HG02840 (cell line): ENCODE data around the gene CXCR6.

Experiments
- ATAC-seq: cut with Tn5 transposase; IDR thresholded peaks from one replicate; pipeline ENCODE4 v1.9.1; 2021; ENCODE audit warnings: mild to moderate bottlenecking, moderate library complexity, moderate number of reproducible peaks; ENCODE audit not compliant: unreplicated experiment, low FRiP score

CXCR6 gene

DNA sequence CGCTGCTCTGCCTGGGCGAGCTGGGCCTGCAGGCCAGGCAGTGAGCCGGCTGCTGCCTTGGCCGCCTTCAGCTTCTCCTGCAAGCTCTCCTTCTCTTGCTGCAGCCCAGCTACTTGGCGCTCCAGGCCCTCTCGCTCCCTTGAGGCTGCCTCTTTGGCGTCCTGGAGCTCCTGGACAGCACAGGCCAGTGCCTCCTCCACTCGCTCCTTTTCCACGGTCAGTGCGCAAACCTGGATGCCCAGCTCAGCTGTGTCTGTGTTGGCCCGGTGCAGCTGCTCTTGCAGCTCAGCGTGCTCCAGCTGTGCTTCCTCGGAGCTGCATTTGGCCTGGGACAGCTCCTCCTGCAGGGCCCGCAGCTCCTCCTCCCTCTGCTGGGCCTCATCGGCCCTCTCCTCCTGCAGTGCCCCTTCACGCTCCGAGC lies 23.1 kb downstream of the CXCR6 start:
- ATAC-seq: no peak

DNA sequence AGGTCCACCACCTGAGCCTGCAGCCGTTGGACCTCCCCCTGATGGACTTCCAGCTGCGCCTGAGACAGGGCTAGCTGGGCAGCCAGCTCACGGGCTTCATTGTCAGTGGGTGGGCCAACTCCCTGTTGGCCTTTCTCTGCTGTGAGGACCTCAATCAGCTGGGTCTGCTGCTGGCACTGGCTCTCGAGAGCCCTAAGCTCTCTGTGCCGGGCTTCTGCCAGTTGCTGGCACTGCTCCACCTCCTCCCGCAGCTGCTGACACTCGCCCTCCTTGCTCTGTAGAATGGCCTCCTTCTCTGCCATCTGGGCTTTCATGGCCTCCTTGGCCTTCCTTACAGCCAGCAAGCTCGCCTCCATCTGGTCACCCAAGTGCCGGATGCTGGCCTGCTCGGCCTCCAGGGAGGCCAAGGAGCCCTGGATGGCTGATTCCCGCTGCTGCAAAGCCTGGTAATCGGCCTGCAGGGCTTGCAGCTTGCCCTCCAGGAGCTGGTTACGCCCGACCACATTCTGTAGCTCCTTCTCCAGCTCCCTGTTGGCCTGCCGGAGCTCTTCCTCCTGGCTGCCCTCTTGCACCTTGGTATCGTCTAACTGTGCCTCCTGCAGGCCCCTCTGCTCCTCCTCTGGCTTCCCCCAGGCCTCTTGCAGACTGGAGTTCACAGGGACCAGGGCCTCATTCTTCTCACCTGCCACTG lies 23.8 kb downstream of the CXCR6 start:
- no peak for ATAC-seq

DNA sequence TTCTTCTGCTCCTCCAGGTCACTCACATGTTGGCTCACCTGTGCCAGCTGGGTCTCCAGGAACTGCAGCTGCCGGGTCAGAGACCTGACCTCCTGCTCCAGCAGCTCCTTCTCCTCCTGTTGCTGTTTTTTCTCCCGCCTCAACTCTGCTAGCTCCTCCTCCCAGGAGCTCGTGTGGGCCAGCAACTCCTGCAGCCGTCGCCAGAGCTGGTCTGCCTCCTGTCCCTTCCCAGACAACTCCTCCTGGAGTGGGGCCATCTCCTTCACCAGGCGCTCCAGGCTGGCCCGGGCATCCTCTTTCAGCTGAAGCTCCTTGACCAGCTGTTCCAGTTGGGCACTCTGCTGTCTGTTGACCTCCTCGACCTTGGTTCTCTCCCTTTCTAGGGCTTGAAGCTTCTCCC lies 24.5 kb downstream of the CXCR6 start:
- no peak for ATAC-seq

DNA sequence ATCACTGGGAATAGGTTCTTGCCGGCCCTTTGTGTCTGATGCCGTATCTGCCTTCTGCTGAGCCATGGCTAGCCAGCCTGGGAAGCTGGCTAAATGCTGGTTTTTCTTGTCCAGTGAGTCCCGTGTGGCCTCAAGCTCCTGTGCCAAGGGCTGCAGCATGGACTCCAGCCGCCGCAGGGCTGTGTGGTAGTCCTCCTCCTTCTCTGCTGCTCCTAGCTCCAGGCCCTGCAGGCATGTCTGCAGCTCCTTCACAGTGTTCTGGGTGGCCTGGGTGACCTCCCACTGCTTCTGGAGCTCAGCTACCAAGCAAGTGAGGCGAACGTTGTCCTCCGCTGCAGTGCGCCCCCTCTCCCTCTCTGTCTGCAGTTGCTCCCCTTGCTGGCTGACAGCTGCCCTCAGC lies 24.9 kb downstream of the CXCR6 start:
- ATAC-seq: no peak

DNA sequence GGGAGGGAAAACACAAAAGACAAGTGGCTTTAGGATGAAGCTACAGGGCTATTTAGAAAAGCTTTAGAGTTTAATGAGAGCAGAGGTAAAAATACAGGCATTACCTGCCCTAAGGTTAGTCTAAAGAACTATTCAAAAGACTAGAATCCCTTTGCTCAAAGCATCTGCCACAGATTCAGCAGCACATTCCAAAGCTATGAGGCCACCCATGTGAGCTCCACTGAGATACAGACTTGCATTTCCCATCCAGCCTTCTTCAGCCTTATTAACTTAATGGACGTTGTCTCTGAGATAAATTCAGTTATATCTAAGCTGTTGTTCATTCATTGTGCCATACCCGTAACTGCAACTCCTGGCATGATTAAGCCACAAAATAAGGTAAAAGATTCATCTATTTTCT lies 25.4 kb downstream of the CXCR6 start:
- no peak for ATAC-seq

DNA sequence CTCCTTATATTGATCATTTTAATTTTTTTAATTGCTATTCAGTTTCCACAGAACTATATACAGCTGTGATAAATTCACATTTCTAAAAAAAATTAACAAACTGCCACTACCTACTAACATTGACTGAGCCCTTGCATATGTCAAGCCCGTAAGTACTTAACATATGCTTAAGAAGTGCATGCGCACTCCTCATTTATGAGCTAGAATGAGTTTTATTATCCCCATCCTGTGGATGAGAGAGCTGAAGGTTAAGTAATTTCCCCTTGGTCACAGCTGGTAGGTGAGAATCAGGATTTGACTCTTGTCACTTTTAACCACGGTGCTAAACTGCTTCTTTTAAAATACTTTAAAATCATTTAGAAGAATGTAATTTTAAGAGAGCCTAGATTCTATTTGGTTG lies 25.9 kb downstream of the CXCR6 start:
- ATAC-seq: no peak

DNA sequence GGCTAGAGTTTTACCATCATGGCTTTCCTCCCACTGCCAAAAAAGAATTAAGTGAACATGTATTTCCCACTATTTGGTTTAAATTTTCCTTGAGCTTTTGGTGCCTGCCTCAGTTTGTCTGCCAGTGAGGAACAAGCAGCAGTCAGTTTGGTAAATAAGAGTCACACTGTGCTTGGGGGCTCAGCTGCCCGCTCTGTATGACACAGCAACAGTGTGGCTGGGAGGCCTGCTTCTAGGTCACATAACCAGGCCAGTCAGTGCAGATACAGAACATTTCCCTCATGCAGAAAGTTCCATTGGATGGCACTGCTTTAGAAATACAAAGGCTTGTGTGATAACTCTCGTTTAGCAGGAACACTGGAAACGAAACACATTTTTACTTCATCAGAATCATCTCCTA lies 26.7 kb downstream of the CXCR6 start:
- ATAC-seq: no peak

DNA sequence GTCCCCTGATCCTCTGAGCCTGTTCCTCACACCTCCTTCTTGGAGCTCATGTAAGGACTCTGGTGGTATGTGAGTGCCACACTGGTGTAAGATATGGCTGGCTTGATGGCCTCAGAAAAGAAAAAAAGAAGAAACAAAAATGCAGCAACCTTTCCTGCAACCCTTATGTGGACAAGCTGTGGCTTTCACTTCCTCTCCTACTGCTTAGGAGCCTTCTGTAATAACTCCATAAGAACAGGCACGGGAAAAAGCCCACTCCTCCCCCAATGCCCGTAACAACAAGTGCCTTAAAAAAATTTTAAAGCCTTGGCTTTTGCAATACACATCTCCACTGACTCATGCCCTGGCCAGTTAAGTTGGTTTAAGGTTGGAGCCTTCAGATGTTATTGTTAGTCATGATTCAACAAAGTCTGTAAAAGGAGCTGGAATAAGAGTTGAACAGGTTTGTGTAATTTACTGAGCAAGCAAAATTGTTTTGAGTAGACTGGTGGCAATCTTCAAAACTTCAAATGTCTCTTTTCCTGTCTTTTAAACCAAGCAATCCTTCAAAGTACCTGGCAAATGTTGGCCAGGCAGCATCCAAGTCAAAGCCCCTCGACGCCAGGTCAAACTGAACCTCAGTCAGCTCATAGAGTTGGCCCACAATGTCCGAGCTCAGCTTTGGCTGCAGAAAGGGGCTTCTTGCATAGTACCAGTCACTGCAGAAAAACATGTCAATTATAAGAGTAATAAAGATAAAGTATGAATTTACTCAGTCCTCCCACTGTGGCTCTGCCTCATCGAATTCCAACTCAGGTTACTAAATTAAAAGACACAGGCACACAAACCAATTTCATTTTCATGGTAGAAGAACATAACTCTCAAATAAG lies 29.5 kb downstream of the CXCR6 start:
- no peak for ATAC-seq

DNA sequence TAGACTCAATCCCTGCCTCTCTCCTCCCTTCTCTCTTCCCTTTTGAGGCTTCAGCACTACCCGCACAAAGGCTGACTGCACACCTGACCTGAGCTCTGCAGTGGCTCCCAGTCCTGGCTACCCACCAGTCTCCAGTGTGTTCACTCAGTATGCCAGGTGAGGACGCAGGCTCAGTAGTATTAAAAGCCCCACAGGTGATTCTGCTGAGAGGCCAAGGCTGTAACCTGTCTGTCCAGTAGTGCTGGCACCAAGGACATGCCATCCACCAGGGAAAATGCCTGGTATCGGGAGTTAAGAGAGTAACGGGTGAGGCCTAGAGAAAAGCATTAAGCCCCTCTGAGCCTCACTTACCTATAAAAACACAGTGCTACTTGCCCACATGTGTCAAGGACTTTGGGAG lies 31.4 kb downstream of the CXCR6 start:
- ATAC-seq: no peak

DNA sequence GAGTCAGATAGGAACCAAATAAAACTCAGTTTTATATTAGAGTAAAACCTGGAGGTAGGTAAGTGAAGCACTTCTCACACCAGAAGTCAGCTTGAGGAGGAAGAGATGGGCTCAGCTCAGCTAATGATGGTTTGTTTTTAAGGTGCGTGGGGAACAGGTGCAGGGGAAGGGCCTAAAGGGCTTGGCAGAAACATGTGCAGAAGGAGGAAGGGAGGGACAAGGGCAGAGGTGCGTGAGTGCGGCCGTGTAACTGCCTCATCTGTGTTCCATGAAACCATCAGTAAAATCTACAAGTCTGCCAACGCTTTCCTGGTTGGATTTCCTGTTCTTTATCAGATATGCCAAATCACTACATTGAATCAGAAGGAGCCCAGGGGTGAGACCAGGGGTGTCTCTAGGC lies 32.4 kb downstream of the CXCR6 start:
- ATAC-seq: no peak

DNA sequence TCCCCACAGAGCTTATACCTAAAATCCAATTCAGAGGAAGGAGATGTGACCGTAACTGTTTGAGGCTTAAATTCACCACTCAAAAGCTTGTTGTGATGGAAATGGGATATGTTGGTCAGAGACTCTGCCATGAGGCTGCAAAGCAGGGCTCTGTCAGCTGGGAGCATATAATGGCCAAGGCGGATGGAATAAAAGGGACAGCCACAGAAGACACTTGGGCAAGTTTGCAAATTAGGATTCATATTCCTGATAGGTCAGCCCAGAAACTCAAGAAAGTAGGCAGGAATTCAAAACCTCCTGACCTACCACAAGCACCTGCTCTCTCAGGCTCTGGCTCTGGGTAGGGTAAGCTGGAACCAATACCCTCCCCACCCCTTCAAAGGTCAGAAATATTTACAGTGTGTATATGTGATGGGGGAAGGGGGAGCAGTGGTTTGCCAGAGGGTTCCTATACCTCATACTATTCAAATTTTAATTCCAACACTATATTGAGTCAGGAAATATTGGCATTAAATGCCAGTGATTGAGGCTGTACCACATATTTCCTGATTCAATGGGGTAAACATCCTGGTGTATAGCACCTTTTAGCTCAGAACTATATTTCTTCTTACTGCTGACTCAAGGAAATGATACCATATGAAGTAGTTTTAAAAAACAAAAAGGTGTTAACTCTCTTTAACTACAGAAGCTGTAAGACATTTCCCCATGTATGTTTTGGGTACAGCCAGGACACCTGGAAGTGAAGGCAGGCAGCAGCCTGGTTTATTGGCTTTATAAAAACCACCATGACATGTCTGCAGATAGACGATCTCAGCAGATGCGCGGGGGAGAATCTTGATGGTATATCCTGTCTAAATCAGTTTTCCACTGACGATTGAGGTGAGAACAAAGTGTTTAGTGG lies 33.2 kb downstream of the CXCR6 start:
- no peak for ATAC-seq

DNA sequence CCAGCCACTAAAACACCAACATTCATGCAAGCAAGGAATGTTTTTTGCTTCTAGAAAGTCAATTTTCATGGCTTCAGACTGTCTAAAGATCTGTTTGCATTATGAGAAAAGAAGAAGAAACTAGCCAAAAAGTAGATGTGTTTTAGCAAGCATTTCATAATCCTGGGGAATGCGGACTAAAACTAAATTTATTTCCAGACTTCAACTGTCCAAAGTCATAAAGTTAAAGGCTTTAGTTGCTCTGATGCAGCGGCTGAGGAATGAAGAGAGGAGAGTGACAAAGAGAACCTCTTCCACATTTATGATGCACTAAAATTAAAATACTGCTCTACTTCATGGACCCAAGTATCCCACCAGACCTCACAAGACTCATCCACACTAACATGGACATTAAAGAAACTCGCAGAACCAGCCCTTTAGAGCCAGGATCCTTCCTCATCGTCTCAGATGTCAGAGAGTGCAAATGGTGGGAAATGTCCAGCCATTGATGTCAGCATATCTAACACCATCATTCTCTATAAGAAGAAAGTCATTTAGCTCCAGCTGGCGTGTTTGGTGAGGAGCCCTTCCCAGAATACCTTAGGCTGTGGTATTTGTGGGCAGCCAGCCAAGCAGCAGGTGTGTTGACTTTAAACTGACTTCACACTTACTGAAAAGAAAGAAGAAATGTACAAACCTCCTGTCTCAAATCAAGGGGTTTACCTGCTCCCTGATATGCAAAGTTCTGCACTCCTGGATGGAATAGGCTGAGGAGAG lies 34.9 kb downstream of the CXCR6 start:
- ATAC-seq: no peak

DNA sequence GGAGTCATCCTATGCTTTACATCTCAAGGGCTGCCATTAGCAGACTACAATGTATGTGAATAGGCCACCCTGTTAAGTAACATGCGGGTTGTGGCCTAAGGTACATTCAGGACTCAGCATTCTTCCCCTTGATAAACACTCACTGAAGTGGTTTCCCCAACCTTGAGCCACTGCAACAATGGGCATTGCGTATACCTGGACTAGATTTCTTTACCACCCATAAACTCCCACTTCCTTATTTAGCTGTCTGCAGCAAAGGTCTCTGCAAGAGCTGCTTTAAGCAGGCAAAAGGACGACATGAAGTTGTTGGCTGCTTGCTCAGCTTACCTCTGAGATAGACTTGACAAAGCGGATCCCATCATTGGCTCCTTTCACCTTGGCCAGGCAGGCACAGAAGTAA lies 36.1 kb downstream of the CXCR6 start:
- no peak for ATAC-seq

DNA sequence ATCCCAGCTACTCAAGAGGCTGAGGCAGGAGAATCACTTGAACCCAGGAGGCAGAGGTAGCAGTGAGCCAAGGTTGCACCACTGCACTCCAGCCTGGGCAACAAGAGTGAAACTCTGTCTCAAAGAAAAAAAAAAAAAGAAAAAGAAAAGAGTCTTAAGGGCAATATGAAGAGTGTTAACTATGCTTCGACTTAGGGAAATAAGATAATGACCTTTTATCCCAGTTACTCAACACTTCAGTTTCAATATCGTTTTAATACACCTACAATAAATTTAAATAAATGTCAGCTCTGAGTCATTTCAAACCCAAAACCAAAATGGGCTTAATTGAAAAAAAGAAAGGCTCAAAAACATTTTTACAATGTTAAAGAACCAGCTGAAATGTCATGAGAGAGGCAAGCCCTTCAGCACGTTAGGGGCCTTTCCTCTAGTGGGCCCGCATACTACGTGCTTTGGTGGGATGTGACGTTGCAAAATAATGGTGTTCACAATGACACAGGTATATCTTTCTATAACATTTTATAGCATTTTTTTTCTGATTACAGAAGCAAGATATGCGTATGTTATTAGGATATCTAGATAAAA lies 37.1 kb downstream of the CXCR6 start:
- ATAC-seq: no peak

DNA sequence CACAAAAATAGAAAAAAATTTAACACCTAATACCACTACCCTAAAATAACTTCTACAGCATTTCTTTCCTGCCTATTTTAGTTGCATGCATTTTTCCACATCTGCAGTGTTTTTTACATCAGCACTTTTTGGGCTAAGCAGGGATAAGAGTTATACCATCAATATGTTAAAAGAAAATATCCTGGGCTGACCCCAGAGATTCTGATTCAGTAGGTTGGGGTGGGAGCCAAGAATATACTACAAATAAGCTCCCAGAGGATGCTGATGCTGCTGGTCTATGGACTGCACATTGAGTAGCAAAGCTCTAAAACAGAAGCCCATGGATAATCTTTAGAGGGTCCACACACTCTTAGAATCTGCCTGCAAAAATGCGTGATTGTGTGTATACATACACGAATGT lies 37.6 kb downstream of the CXCR6 start:
- ATAC-seq: no peak

DNA sequence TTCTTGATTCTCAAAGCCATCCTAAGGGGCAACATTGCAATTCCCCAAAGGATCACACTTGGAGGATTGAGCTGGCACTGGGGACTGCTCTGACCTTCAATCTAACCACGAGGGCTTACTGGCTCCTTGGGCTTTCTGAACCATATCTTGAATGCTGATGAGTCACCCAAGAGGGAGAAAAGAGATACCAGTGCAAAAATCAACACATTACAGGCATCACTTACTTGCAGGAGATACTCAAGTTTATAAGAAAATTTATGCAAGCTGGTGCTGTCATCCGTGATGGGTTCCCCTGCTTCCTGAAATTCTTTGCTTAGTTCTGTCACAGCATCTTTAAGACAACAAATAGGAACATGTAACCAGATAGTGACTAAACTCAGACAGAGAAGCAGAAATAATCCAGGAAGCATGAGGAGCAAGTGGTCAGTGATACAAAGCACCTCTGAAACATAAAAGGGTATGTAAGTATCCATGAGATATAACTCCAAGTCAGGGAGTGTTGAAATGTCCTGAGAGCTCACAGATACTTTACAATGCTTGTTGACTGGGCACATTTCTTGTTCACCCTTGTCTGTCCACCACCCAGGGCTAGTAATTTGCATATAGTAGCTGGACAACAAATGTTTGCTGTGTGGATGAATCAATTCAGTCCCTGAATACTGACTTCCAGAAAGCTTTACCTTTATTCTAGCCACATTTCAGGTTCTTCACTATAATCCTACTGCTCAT lies 38.2 kb downstream of the CXCR6 start:
- no peak for ATAC-seq

DNA sequence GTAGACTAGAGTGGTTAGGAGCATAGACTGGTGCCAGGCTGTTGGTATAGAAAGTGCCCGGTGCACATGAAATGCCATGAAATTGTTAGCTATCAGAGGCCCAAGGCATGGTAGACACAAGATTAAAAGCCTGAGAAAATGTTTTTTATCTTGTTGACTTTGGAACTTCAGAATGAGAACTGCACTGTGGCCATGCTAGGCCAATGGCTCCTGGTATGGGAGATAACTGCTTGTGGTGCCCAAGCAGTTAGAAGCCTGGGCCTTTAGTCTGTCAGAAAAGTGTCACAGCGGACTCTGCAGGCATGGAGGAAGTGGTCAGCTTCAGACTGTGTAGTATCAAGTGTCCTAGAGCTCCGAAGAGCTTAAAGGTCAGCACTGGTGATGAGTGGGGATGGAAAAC lies 40.5 kb downstream of the CXCR6 start:
- no peak for ATAC-seq

DNA sequence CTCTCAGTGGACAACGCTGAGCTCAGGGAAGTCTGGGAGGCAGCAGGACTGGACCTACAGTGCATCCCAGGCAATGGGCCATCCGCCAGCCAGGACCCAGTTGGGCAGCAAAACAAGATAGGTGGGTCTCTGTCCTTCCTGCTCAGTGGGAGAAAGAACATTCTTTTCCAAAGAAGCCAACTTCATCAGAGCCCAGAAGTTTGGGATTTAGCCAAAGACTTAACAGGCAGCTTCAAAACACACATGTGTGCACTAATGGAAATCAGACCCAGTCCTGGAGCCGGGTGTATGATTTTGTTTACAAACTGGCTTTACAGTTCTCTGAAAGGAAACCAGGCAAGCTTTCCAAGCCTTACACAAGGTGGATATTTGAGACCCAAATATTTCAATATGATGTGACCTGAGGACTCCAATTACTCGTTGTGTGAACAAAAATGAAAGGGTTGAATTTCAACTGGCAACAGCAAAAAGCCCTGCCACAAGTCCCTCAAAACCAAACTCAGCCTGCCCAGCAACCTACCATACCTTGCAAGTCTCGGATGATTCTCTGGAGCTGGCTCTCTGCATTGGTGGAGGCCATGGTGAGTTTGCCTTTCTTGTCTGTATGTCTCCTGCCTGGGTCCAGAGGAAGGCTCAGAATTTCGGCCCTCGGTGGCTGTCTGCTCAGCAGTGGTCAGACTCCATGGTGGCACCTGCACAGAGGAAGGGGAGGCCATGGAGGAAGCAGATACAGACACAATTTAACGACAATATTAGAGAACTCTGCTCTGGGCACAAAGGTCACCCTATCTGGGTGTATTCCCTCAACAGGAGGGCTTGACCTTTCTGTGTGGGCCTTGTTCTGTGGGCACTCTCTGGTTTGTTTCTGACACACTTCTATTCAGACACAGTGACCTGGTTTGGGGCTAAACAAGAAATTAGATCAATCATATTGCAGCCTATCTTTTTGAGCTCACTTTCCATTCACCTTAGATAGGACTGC lies 41.4 kb downstream of the CXCR6 start:
- ATAC-seq: no peak
